Ovary (tissue), 9 donors: ENCODE data around the gene YLPM1. TPM values are rescaled to one million over a fixed set of nuclear protein-coding genes. Genes with fewer than 3 reads are reported as not detected.

Source experiments
- DNase-seq, 5 donors: peaks; one replicate each; pipeline ENCODE4 v3.0.0-alpha.2; 2019 to 2020
- H3K27ac ChIP-seq, 2 donors: fragments of 200-600 bp; one replicate each; pipeline versions ENCODE4 v1.5.1 to v1.8.0; 2019 to 2022
- H3K27me3 ChIP-seq: fragments of 200-600 bp; one replicate; pipeline ENCODE4 v1.8.0; 2022
- H3K36me3 ChIP-seq: fragments of 200-600 bp; sonication (generic); one replicate; pipeline ENCODE4 v1.5.1; 2019
- H3K4me1 ChIP-seq: one replicate; pipeline ENCODE4 v1.8.1; 2013; ENCODE audit warnings: mild to moderate bottlenecking, moderate library complexity; ENCODE audit not compliant: insufficient read depth
- H3K4me3 ChIP-seq: fragments of 200-600 bp; sonication (generic); one replicate; pipeline ENCODE4 v1.5.1; 2017
- H3K9me3 ChIP-seq, 2 donors: fragments of 200-600 bp in 1 of 2; sonication (generic) in 1 of 2; one replicate each; pipeline versions ENCODE4 v1.5.1 to v1.8.1; 2013 to 2019; ENCODE audit warnings: mild to moderate bottlenecking in 1 of 2, moderate library complexity in 1 of 2
- CTCF ChIP-seq, 3 donors: fragments of 450-650 bp in 2 of 3; fragments of 200-600 bp in 1 of 3; IDR thresholded peaks; one replicate each; pipeline versions ENCODE4 v1.5.1 to v1.8.0; 2016 to 2022; ENCODE audit warnings: antibody characterized with exemption in 3 of 3, mild to moderate bottlenecking in 1 of 3
- EP300 ChIP-seq: sonication (generic); formaldehyde crosslinking; IDR thresholded peaks from one replicate; pipeline ENCODE4 v1.6.1; 2017; ENCODE audit warnings: antibody characterized with exemption
- POLR2A ChIP-seq: fragments of 450-650 bp; IDR thresholded peaks from one replicate; pipeline ENCODE4 v1.6.1; 2017; ENCODE audit warnings: antibody characterized with exemption, mild to moderate bottlenecking, moderate library complexity
- WGBS, 3 donors: extraction: QIAGEN DNeasy Blood & Tissue Kit in 1 of 3; methylation state at CpG; one replicate each; pipeline versions ENCODE4 v1.1.5 to v1.1.7; 2013 to 2017; 5-methylcytosine and 5-hydroxymethylcytosine counted together
- intact Hi-C, 4 donors: fragments of 100-400 bp; cut with DNase I; formaldehyde crosslinking; loops; one replicate each; pipeline versions ENCODE4 v1.11.0 to v1.15.1; 2022 to 2023
- polyA plus RNA-seq, 2 donors: library from polyadenylated mRNA; stranded (reverse); fragments of 200-250 nt in 1 of 2; fragments of 350-450 nt in 1 of 2; fragmentation: Illumina TruSeq in 1 of 2; extraction: RNeasy Lipid Tissue Mini Kit (QIAGEN cat#74804) in 1 of 2; gene quantifications; one replicate each; pipeline ENCODE4 v1.2.3, GENCODE V29; 2013 to 2014
- total RNA-seq, 7 donors: library from RNA; depleted of rRNA in 2 of 7; stranded (reverse); fragments of >200 nt in 2 of 7; fragmentation: NEBNext Ultra II Directional in 3 of 7; extraction: Animal tissue kit (Norgen Biotek cat#: 25700) in 3 of 7; gene quantifications; one replicate each; pipeline versions ENCODE4 v1.1.0 to v1.2.4, GENCODE V29; 2016 to 2023
- donor health status: DM: no; HTN: no; CAD: no; lungs with moderate emphysema.
- donor health status: DM: no; HTN: no; CAD: no.
- donor health status: Bipolar disorder and iron deficiency.
- donor health status: DM: yes; HTN: yes; CAD: no.
- donor health status: DM: no; HTN: no; CAD: no.
- donor health status: DM: yes; HTN: yes; CAD: no.

YLPM1 gene
- total and polyA plus RNA-seq, 9 donors, result 30.1 to 92.4 (median 68.4) TPM

GRCh38 chr14:74794947-74795346 is 31.8 kb downstream of the YLPM1 start:
- no peak for TF ChIP-seq POLR2A
- no peak for TF ChIP-seq EP300
- no peak for TF ChIP-seq CTCF (IDR thresholded peaks at IDR 0.05)
- intact Hi-C loops, result no loop called here
- H3K27me3 ChIP-seq, result no peaks in the 10 kb centered on the region
- no peaks in the 10 kb centered on the region for H3K36me3 ChIP-seq
- H3K4me3 ChIP-seq, result no peak overlapping the region
- peaks cover 4% of the 10 kb centered on the region for H3K4me1 ChIP-seq
- 91 to 98% (median 96%) methylated on average over 2 of the region's 2 CpGs for WGBS, 3 donors
- H3K9me3 ChIP-seq, result peaks cover 0 to 3% of the 10 kb centered on the region in 2 donors
- DNase-seq, result no peak
- no peak overlapping the region for H3K27ac ChIP-seq

GRCh38 chr14:74799765-74800164 is 36.6 kb downstream of the YLPM1 start:
- DNase-seq, result no peak
- no peaks in the 10 kb centered on the region for H3K36me3 ChIP-seq
- intact Hi-C loops, result loop anchor here in 2 of 4 donors (10.0 kb wide), 2 partner anchors 185 to 435 kb away; partner anchors contain the start of gene LTBP2 (in 1 of the 2)
- no peaks in the 10 kb centered on the region for H3K27me3 ChIP-seq
- no peaks in the 10 kb centered on the region for H3K4me1 ChIP-seq
- no peak overlapping the region for H3K27ac ChIP-seq
- no peak overlapping the region for H3K4me3 ChIP-seq
- H3K9me3 ChIP-seq, result no peaks in the 10 kb centered on the region
- TF ChIP-seq POLR2A (no peak), EP300 (no peak), CTCF (IDR thresholded peaks at IDR 0.05) (no peak)

- H3K4me3 ChIP-seq, result no peak overlapping the region
- intact Hi-C loops, result loop anchor here in 2 of 4 donors (10.0 kb wide), 2 partner anchors 186 to 436 kb away; partner anchors contain the start of gene LTBP2 (in 1 of the 2)
- H3K36me3 ChIP-seq, result no peaks in the 10 kb centered on the region
- H3K27ac ChIP-seq, result no peak overlapping the region
- TF ChIP-seq EP300 (no peak), POLR2A (no peak), CTCF (IDR thresholded peaks at IDR 0.05) (no peak)
- 65 to 67% (median 67%) methylated on average over 3 of the region's 3 CpGs for WGBS, 3 donors
- H3K27me3 ChIP-seq, result no peaks in the 10 kb centered on the region
- DNase-seq, result no peak
- no peaks in the 10 kb centered on the region for H3K4me1 ChIP-seq
- H3K9me3 ChIP-seq, result no peaks in the 10 kb centered on the region
Observed at GRCh38 chr14:74800780-74801179, 37.7 kb downstream of the YLPM1 start.

GRCh38 chr14:74801396-74801795 is 38.3 kb downstream of the YLPM1 start:
- DNase-seq, result no peak
- no peaks in the 10 kb centered on the region for H3K4me1 ChIP-seq
- TF ChIP-seq CTCF (IDR thresholded peaks at IDR 0.05), result no peak
- TF ChIP-seq POLR2A, result no peak
- no peak for TF ChIP-seq EP300
- no peak overlapping the region for H3K4me3 ChIP-seq
- no peaks in the 10 kb centered on the region for H3K27me3 ChIP-seq
- intact Hi-C loops, result loop anchor here in 2 of 4 donors (10.0 kb wide), 2 partner anchors 187 to 437 kb away; partner anchors contain the start of gene LTBP2 (in 1 of the 2)
- H3K9me3 ChIP-seq, result no peaks in the 10 kb centered on the region
- no peaks in the 10 kb centered on the region for H3K36me3 ChIP-seq
- WGBS, 3 donors, result 82 to 88% (median 83%) methylated on average over 3 of the region's 3 CpGs
- no peak overlapping the region for H3K27ac ChIP-seq
